GM23338 (cell line): ENCODE results near the gene FRRS1L. TPM values are rescaled to one million over a fixed set of nuclear protein-coding genes. Genes with fewer than 3 reads are reported as not detected.

Source experiments
- ATAC-seq: fragments of 200-7000 bp; cut with Tn5 transposase; 3 replicates; pipeline ENCODE4 v1.9.1; 2020
- DNase-seq: peaks from one replicate; pipeline ENCODE4 v3.0.0-alpha.2; 2015; ENCODE audit warnings: low spot score
- H2AFZ ChIP-seq: fragments of 200-600 bp; sonication (generic); 2 replicates; pipeline ENCODE4 v1.8.0; 2016; ENCODE audit warnings: antibody characterized with exemption, mild to moderate bottlenecking, moderate library complexity
- H3F3A ChIP-seq: fragments of 200-600 bp; sonication (generic); replicated peaks from 2 replicates; pipeline ENCODE4 v1.8.0; 2017; ENCODE audit warnings: antibody characterized with exemption, mixed run types, low read depth
- H3K27ac ChIP-seq: fragments of 200-600 bp; sonication (generic); 2 replicates; pipeline ENCODE4 v1.6.1; 2016; ENCODE audit warnings: low read depth
- H3K27me3 ChIP-seq: fragments of 200-600 bp; sonication (generic); 2 replicates; pipeline ENCODE4 v1.8.0; 2016; ENCODE audit warnings: mild to moderate bottlenecking, mixed run types, moderate library complexity; ENCODE audit not compliant: insufficient read depth
- H3K36me3 ChIP-seq: fragments of 200-600 bp; sonication (generic); 2 replicates; pipeline ENCODE4 v1.8.0; 2016; ENCODE audit warnings: mild to moderate bottlenecking; ENCODE audit not compliant: insufficient read depth
- H3K4me1 ChIP-seq: fragments of 200-600 bp; sonication (generic); 2 replicates; pipeline ENCODE4 v1.8.0; 2016; ENCODE audit warnings: mild to moderate bottlenecking, moderate library complexity; ENCODE audit not compliant: insufficient read depth
- H3K4me2 ChIP-seq: fragments of 200-600 bp; sonication (generic); 2 replicates; pipeline ENCODE4 v1.7.1; 2017; ENCODE audit warnings: mixed run types
- H3K4me3 ChIP-seq: fragments of 200-600 bp; sonication (generic); 2 replicates; pipeline ENCODE4 v1.6.1; 2016; ENCODE audit warnings: mixed run types
- H3K79me2 ChIP-seq: fragments of 200-600 bp; sonication (generic); replicated peaks from 2 replicates; pipeline ENCODE4 v1.8.0; 2017; ENCODE audit warnings: mild to moderate bottlenecking; ENCODE audit not compliant: insufficient read depth
- H3K9me2 ChIP-seq: fragments of 200-600 bp; sonication (generic); 2 replicates; pipeline ENCODE4 v1.8.0; 2017; ENCODE audit not compliant: insufficient read depth
- H4K20me1 ChIP-seq: fragments of 200-600 bp; sonication (generic); replicated peaks from 2 replicates; pipeline ENCODE4 v1.8.0; 2017; ENCODE audit warnings: mild to moderate bottlenecking; ENCODE audit not compliant: insufficient read depth
- H3K27ac Mint-ChIP-seq: 2 replicates; pipeline ENCODE4 v1.8.0; 2020; ENCODE audit warnings: inconsistent platforms, mild to moderate bottlenecking, moderate library complexity, mixed read lengths
- H3K27me3 Mint-ChIP-seq: 3 replicates; pipeline ENCODE4 v1.8.0; 2022; ENCODE audit warnings: low read depth, mild to moderate bottlenecking, moderate library complexity, mixed read lengths, inconsistent platforms; ENCODE audit not compliant: insufficient read depth, poor library complexity
- H3K36me3 Mint-ChIP-seq: 3 replicates; pipeline ENCODE4 v1.8.0; 2021; ENCODE audit warnings: low read depth, mild to moderate bottlenecking, inconsistent platforms, moderate library complexity, mixed read lengths
- H3K4me1 Mint-ChIP-seq: 3 replicates; pipeline ENCODE4 v1.8.0; 2020; ENCODE audit warnings: mild to moderate bottlenecking, inconsistent platforms, mixed read lengths
- H3K4me3 Mint-ChIP-seq: 3 replicates; pipeline ENCODE4 v1.8.0; 2021; ENCODE audit warnings: moderate library complexity, mild to moderate bottlenecking, inconsistent platforms, mixed read lengths
- H3K9me3 Mint-ChIP-seq: 3 replicates; pipeline ENCODE4 v1.8.0; 2020; ENCODE audit warnings: moderate library complexity, mild to moderate bottlenecking, inconsistent platforms, mixed read lengths
- CREB1 ChIP-seq: fragments of 250-450 bp; sonication (Bioruptor Pico); IDR thresholded peaks from 2 replicates; pipeline ENCODE4 v1.5.0; 2020; ENCODE audit warnings: low read depth, mild to moderate bottlenecking, moderate library complexity
- EZH2 ChIP-seq: fragments of 200-600 bp; sonication (generic); IDR thresholded peaks from one replicate; pipeline ENCODE4 v1.8.0; 2017; ENCODE audit warnings: antibody characterized with exemption, mild to moderate bottlenecking, low read depth; ENCODE audit not compliant: unreplicated experiment
- EZH2phosphoT487 ChIP-seq: fragments of 200-600 bp; sonication (generic); IDR thresholded peaks from one replicate; pipeline ENCODE4 v1.8.1; 2018; ENCODE audit warnings: antibody characterized with exemption; ENCODE audit not compliant: unreplicated experiment
- JUNB ChIP-seq: IDR thresholded peaks from one replicate; pipeline ENCODE4 v1.6.1; 2016; ENCODE audit warnings: antibody characterized with exemption; ENCODE audit not compliant: unreplicated experiment
- NANOG ChIP-seq: IDR thresholded peaks from 2 replicates; pipeline ENCODE4 v1.6.1; 2016; ENCODE audit warnings: antibody characterized with exemption, borderline replicate concordance
- POLR2AphosphoS5 ChIP-seq: IDR thresholded peaks from 2 replicates; pipeline ENCODE4 v1.6.1; 2016; ENCODE audit warnings: antibody characterized with exemption, low read depth
- STAT1 ChIP-seq: IDR thresholded peaks from one replicate; pipeline ENCODE4 v1.6.1; 2016; ENCODE audit warnings: antibody characterized with exemption; ENCODE audit not compliant: unreplicated experiment
- ZNF114 ChIP-seq: fragments of 250-450 bp; sonication (Bioruptor Pico); IDR thresholded peaks from 2 replicates; pipeline ENCODE4 v1.5.0; 2020; ENCODE audit warnings: mild to moderate bottlenecking, moderate library complexity
- ZNF331 ChIP-seq: fragments of 250-450 bp; sonication (Bioruptor Pico); IDR thresholded peaks from 2 replicates; pipeline ENCODE4 v1.5.0; 2020; ENCODE audit warnings: low read depth, mild to moderate bottlenecking, moderate library complexity
- polyA plus RNA-seq: library from polyadenylated mRNA; unstranded; fragments of >200 nt; fragmentation: Nextera tagmentation; extraction: Ambion mirVana; gene quantifications from 2 replicates; pipeline ENCODE4 v1.2.1, GENCODE V29; 2016
- total RNA-seq: library from RNA; depleted of rRNA; stranded (reverse); fragments of >200 nt; shearing (Covaris generic); gene quantifications from 2 replicates; pipeline ENCODE4 v1.2.3, GENCODE V29; 2014
- TF ChIP-seq, protein P1 (sequence below): IDR thresholded peaks from 2 replicates; pipeline ENCODE4 v1.6.1; 2016; ENCODE audit warnings: antibody characterized with exemption
- TF ChIP-seq, protein P2 (sequence below), 2 experiments: fragments of 200-600 bp in 1 of 2; sonication (generic) in 1 of 2; conservative IDR thresholded peaks; 2 replicates each; pipeline versions ENCODE4 v1.5.1 to v1.6.1; 2016 to 2017; ENCODE audit warnings: antibody characterized with exemption in 2 of 2, low read depth in 2 of 2, mild to moderate bottlenecking in 2 of 2, moderate library complexity in 1 of 2
- TF ChIP-seq, protein P3 (sequence below): IDR thresholded peaks from one replicate; pipeline ENCODE4 v1.6.1; 2018; ENCODE audit warnings: antibody characterized with exemption; ENCODE audit not compliant: unreplicated experiment
- TF ChIP-seq, protein P4 (sequence below): fragments of 250-450 bp; sonication (Bioruptor Pico); IDR thresholded peaks from 2 replicates; pipeline ENCODE4 v1.5.0; 2020; ENCODE audit warnings: mild to moderate bottlenecking, moderate library complexity

The FRRS1L gene
- total and polyA plus RNA-seq, 2 experiments from 2014 or later, result 0.37 to 1.1 TPM

DNA sequence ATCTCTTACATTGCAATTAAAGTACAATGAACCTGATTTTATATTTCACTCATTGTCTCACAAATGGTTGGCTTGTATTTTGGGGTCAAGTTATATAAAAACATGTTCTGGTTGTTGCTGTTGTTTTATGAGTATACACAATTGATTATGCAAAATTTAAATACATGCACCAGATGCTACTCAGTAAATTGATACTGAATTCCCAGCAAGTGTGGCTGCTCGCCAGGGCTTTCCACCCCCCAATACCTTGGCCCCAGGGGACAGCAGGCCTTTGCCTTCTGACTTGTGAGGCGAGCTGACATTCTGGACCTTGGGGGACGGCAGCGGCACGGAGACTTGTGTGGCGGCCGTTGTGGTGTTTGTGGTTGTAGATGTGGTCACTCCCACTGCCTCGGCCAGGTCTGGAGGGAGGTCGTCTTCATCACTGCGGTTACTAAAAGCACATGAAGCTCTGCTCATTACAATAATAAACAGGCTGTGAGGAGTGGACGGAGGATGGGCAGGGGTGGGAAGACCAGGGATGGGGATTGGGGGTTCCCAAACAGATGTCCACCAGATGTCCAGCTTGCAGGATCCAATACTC lies 27.0 kb upstream of the FRRS1L start:
- no peaks in the 10 kb centered on the region for H3K79me2 ChIP-seq
- H3K36me3 ChIP-seq, result no peaks in the 10 kb centered on the region
- Mint-ChIP-seq H3K36me3 (no peaks in the 10 kb centered on the region), H3K9me3 (no peaks in the 10 kb centered on the region), H3K4me3 (no peak overlapping the region), H3K27me3 (peaks cover 5% of the 10 kb centered on the region), H3K27ac (no peak overlapping the region), H3K4me1 (peaks cover 6% of the 10 kb centered on the region; the same call in 2 of the 3 replicates)
- DNase-seq, result no peak
- no peaks in the 10 kb centered on the region for H3K27me3 ChIP-seq
- no peaks in the 10 kb centered on the region for H3K4me1 ChIP-seq
- TF ChIP-seq, protein P1, sequence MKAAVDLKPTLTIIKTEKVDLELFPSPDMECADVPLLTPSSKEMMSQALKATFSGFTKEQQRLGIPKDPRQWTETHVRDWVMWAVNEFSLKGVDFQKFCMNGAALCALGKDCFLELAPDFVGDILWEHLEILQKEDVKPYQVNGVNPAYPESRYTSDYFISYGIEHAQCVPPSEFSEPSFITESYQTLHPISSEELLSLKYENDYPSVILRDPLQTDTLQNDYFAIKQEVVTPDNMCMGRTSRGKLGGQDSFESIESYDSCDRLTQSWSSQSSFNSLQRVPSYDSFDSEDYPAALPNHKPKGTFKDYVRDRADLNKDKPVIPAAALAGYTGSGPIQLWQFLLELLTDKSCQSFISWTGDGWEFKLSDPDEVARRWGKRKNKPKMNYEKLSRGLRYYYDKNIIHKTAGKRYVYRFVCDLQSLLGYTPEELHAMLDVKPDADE, result no peak
- no peak for TF ChIP-seq JUNB
- TF ChIP-seq ZNF114 (CRISPR knock-in tag), result no peak
- no peak for TF ChIP-seq ZNF331 (CRISPR knock-in tag)
- TF ChIP-seq CREB1 (CRISPR knock-in tag), result no peak
- TF ChIP-seq STAT1, result no peak
- TF ChIP-seq EZH2, result no peak
- no peak for TF ChIP-seq POLR2AphosphoS5
- TF ChIP-seq, protein P2, sequence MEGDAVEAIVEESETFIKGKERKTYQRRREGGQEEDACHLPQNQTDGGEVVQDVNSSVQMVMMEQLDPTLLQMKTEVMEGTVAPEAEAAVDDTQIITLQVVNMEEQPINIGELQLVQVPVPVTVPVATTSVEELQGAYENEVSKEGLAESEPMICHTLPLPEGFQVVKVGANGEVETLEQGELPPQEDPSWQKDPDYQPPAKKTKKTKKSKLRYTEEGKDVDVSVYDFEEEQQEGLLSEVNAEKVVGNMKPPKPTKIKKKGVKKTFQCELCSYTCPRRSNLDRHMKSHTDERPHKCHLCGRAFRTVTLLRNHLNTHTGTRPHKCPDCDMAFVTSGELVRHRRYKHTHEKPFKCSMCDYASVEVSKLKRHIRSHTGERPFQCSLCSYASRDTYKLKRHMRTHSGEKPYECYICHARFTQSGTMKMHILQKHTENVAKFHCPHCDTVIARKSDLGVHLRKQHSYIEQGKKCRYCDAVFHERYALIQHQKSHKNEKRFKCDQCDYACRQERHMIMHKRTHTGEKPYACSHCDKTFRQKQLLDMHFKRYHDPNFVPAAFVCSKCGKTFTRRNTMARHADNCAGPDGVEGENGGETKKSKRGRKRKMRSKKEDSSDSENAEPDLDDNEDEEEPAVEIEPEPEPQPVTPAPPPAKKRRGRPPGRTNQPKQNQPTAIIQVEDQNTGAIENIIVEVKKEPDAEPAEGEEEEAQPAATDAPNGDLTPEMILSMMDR (conservative IDR thresholded peaks at IDR 0.05; ENCODE audit: low read depth in 2 of 2), result no peak
- TF ChIP-seq NANOG, result no peak
- TF ChIP-seq, protein P3, sequence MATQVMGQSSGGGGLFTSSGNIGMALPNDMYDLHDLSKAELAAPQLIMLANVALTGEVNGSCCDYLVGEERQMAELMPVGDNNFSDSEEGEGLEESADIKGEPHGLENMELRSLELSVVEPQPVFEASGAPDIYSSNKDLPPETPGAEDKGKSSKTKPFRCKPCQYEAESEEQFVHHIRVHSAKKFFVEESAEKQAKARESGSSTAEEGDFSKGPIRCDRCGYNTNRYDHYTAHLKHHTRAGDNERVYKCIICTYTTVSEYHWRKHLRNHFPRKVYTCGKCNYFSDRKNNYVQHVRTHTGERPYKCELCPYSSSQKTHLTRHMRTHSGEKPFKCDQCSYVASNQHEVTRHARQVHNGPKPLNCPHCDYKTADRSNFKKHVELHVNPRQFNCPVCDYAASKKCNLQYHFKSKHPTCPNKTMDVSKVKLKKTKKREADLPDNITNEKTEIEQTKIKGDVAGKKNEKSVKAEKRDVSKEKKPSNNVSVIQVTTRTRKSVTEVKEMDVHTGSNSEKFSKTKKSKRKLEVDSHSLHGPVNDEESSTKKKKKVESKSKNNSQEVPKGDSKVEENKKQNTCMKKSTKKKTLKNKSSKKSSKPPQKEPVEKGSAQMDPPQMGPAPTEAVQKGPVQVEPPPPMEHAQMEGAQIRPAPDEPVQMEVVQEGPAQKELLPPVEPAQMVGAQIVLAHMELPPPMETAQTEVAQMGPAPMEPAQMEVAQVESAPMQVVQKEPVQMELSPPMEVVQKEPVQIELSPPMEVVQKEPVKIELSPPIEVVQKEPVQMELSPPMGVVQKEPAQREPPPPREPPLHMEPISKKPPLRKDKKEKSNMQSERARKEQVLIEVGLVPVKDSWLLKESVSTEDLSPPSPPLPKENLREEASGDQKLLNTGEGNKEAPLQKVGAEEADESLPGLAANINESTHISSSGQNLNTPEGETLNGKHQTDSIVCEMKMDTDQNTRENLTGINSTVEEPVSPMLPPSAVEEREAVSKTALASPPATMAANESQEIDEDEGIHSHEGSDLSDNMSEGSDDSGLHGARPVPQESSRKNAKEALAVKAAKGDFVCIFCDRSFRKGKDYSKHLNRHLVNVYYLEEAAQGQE, result no peak
- no peak for TF ChIP-seq EZH2phosphoT487
- TF ChIP-seq, protein P4, sequence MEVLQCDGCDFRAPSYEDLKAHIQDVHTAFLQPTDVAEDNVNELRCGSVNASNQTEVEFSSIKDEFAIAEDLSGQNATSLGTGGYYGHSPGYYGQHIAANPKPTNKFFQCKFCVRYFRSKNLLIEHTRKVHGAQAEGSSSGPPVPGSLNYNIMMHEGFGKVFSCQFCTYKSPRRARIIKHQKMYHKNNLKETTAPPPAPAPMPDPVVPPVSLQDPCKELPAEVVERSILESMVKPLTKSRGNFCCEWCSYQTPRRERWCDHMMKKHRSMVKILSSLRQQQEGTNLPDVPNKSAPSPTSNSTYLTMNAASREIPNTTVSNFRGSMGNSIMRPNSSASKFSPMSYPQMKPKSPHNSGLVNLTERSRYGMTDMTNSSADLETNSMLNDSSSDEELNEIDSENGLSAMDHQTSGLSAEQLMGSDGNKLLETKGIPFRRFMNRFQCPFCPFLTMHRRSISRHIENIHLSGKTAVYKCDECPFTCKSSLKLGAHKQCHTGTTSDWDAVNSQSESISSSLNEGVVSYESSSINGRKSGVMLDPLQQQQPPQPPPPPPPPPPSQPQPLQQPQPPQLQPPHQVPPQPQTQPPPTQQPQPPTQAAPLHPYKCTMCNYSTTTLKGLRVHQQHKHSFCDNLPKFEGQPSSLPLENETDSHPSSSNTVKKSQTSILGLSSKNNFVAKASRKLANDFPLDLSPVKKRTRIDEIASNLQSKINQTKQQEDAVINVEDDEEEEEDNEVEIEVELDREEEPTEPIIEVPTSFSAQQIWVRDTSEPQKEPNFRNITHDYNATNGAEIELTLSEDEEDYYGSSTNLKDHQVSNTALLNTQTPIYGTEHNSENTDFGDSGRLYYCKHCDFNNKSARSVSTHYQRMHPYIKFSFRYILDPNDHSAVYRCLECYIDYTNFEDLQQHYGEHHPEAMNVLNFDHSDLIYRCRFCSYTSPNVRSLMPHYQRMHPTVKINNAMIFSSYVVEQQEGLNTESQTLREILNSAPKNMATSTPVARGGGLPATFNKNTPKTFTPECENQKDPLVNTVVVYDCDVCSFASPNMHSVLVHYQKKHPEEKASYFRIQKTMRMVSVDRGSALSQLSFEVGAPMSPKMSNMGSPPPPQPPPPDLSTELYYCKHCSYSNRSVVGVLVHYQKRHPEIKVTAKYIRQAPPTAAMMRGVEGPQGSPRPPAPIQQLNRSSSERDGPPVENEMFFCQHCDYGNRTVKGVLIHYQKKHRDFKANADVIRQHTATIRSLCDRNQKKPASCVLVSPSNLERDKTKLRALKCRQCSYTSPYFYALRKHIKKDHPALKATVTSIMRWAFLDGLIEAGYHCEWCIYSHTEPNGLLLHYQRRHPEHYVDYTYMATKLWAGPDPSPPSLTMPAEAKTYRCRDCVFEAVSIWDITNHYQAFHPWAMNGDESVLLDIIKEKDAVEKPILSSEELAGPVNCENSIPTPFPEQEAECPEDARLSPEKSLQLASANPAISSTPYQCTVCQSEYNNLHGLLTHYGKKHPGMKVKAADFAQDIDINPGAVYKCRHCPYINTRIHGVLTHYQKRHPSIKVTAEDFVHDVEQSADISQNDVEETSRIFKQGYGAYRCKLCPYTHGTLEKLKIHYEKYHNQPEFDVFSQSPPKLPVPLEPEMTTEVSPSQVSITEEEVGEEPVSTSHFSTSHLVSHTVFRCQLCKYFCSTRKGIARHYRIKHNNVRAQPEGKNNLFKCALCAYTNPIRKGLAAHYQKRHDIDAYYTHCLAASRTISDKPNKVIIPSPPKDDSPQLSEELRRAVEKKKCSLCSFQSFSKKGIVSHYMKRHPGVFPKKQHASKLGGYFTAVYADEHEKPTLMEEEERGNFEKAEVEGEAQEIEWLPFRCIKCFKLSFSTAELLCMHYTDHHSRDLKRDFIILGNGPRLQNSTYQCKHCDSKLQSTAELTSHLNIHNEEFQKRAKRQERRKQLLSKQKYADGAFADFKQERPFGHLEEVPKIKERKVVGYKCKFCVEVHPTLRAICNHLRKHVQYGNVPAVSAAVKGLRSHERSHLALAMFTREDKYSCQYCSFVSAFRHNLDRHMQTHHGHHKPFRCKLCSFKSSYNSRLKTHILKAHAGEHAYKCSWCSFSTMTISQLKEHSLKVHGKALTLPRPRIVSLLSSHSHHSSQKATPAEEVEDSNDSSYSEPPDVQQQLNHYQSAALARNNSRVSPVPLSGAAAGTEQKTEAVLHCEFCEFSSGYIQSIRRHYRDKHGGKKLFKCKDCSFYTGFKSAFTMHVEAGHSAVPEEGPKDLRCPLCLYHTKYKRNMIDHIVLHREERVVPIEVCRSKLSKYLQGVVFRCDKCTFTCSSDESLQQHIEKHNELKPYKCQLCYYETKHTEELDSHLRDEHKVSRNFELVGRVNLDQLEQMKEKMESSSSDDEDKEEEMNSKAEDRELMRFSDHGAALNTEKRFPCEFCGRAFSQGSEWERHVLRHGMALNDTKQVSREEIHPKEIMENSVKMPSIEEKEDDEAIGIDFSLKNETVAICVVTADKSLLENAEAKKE (CRISPR knock-in tag), result no peak
- H3K9me2 ChIP-seq, result no peaks in the 10 kb centered on the region
- no peak overlapping the region for H3K27ac ChIP-seq
- ATAC-seq, result no peak
- no peak overlapping the region for H3K4me2 ChIP-seq
- no peaks in the 10 kb centered on the region for H3F3A ChIP-seq
- no peak overlapping the region for H3K4me3 ChIP-seq
- H4K20me1 ChIP-seq, result no peaks in the 10 kb centered on the region
- no peak overlapping the region for H2AFZ ChIP-seq
